T47D (cell line): ENCODE data around the gene AAMP.

ENCODE experiments used
- DNase-seq, 2 experiments: peaks; one replicate each; pipeline versions ENCODE4 v3.0.0 to v3.0.0-alpha.2; 2011 to 2012; ENCODE audit warnings: low read depth in 1 of 2, low spot score in 1 of 2
- JUND ChIP-seq: IDR thresholded peaks from 2 replicates; pipeline ENCODE4 v1.6.1; 2012; ENCODE audit warnings: low read depth
- in situ Hi-C: cut with HindIII; loops from 2 replicates; pipeline ENCODE4 v1.10.0; 2016; ENCODE audit warnings: low sequenced_read_pairs, low pct_unique_long_range_greater_than_20kb

Gene AAMP

DNA sequence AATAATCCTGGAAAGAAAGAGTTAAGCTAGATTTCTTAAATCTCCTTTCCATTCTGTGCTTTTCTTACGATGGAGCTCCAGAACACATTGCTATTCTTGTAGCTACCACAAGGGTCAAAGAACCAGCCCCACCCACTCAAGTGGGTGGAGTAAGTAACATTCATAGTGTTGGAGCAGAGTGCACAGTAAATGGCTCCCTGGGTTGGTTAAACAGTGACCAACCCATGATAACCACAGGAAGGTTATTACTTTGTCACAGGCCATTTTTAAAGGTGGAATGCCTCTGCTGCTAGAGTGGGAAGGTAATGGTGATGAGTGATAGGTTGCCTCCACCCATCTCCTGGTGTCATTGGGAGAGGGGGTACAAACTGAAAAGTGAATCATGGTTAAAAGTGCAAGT is 39.1 kb downstream of the AAMP start:
- no peak for TF ChIP-seq JUND
- in situ Hi-C loops = no loop called here
- no peak for DNase-seq

DNA sequence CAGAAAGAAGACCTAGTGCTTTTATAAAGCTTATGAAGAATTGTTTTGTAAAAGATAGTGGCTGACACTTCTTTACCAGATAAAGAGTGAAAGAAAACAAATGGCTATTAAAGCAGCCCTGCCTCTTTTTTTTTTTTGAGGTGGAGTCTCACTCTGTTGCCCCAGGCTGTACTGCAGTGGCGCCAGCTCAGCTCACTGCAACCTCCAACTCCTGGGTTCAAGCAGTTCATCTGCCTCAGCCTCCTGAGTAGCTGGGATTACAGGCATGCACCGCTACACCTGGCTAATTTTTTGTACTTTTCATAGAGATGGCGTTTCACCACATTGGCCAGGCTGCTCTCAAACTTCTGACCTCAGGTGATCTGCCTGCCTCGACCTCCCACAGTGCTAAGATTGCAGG is 40.1 kb downstream of the AAMP start:
- no peak for DNase-seq
- in situ Hi-C loops = no loop called here
- TF ChIP-seq JUND = no peak

DNA sequence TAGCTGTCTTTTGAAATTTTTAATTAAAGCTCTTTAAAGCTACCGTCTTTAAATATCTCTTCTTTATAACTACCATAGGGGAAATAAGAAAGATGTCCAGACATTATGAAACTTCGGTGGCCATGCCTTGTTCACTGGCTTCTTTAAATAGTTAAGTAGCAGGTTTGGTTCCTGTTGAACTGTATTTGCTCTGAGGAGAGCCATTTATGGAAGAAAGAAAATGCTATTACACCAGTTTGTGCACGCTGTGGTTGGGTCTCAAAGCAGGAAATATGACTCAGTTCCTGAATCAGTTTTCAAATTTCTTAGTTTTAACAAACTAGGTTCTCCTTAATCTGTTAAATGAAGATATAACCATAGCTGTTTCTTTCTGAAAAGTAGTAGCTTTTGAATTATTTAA is 40.7 kb downstream of the AAMP start:
- in situ Hi-C loops = no loop called here
- no peak for TF ChIP-seq JUND
- no peak for DNase-seq

DNA sequence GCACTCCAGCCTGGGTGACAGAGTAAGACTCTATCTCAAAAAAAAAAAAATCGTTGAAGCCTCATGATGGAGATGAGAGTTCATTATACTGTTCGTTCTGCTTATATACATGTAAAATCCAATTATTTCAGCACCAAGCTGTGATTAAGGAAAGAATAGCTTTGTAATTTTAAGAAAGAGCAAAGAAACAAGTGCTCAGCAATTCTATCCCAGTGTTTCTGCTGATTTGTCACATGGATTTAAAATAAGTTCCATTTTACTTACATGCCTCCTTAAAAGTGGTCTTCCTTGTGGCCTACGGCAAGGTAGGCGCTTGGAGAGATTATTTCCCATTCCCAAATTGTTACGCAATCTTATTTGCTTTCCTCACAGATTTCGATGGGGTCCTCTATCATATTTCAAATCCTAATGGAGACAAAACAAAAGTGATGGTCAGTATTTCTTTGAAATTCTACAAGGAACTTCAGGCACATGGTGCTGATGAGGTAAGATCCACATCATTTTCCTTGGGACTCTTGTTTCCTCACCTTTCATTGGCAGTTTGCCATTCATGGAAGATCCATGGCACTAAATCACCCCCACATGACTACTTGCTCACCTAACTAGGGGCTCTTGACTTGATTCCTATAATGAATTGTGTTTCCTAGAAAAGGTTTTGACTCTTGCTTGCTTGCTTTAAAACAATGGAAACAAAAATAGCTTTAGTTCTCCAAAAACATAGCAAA is 41.4 kb downstream of the AAMP start:
- in situ Hi-C loops = no loop called here
- DNase-seq = no peak
- TF ChIP-seq JUND = no peak

DNA sequence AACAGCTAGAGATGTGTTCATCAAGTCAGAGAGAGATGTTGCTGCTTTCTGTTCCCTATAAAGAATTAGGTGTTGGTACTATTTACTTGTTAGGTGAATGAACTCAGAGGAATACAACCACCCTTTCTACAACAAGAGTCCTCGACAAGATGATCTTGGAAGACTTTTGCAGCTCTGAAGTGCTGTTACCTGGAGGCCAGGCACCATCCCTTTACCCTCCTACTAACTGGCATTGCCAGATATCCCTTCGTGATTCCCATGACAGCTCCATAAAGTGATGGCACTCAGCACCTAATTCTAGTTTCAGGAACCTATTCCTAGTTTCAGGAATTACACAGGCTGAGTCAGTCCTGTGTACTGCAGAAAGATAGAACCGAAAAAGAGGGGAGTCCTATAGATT is 43.0 kb downstream of the AAMP start:
- TF ChIP-seq JUND = no peak
- DNase-seq = no peak
- in situ Hi-C loops = no loop called here

DNA sequence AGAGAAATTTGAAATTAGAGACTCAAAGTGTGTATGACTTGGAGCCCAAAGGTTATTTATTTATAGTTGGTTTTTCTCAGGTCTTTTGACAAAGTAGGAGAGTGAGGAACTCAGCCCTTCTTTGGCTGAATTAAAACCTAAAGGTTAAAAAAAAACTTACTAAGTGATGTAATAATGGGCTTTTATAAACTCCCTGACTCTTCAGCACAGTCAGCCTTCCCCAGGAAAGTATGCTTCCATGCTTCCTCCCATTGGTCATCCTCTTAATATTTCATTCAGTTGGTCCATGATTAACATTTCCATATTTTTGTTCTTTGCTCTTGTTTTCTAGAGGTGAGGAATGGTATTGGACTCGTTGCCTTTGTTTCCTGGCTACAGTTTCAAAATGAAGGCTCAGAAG is 45.8 kb downstream of the AAMP start:
- TF ChIP-seq JUND = no peak
- in situ Hi-C loops = no loop called here
- DNase-seq = no peak

DNA sequence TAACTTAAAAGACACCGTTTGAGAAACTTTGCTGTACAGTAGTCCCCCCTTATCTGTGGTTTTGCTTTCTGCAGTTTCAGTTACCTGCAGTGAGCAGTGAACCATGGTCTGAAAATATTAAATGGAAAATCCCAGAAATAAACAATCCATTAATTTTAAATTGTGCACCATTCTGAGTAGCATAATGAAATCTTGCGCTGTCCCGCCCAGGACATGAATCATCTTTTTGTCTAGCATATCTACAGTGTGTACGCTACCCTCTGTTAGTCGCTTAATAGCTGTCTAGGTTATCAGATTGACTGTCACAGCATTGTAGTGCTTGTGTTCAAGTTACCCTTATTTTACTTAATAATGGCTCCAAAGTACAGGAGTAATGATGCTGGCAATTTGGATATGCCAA is 46.9 kb downstream of the AAMP start:
- in situ Hi-C loops = no loop called here
- DNase-seq = no peak
- TF ChIP-seq JUND = no peak

DNA sequence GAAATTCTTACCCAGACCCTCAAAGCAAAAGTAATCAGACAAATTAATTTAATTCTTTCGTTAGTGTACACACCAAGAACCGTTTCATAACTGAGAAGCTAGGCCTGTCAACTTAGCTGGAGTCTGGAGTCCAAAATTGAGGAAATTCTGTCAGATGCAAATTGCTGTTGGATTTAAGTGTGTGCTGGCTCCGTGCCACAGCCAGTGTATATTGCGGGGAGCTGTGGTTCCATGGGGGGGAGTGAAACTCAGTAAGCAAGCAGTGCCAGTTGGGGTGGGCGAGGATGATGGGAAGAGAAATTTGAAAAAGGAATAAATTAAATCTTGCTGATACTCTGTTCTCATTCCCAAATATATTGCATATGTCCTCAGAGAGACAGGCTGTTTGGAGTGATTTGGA is 48.9 kb downstream of the AAMP start:
- DNase-seq = no peak
- in situ Hi-C loops = no loop called here
- no peak for TF ChIP-seq JUND

DNA sequence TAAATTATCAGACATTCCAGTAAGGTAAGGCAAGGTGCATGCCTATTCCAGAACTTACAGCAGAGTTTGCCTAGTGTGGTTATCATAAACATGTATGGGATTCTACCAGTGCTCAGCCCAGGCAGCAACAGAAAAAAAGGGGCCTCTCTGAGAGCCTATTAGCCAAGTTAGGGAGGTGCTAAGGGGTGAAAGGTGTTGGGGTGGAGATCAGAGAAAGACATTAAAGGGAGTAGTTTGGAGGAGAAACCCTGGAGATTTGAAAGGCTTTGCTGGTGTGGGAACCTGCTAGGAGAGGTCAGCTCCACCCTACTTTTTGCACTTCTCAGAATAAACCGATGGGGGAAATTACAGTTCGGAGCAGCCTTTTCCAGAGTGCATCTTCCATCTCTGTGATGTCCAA is 50.0 kb downstream of the AAMP start:
- in situ Hi-C loops = no loop called here
- DNase-seq = no peak
- no peak for TF ChIP-seq JUND

DNA sequence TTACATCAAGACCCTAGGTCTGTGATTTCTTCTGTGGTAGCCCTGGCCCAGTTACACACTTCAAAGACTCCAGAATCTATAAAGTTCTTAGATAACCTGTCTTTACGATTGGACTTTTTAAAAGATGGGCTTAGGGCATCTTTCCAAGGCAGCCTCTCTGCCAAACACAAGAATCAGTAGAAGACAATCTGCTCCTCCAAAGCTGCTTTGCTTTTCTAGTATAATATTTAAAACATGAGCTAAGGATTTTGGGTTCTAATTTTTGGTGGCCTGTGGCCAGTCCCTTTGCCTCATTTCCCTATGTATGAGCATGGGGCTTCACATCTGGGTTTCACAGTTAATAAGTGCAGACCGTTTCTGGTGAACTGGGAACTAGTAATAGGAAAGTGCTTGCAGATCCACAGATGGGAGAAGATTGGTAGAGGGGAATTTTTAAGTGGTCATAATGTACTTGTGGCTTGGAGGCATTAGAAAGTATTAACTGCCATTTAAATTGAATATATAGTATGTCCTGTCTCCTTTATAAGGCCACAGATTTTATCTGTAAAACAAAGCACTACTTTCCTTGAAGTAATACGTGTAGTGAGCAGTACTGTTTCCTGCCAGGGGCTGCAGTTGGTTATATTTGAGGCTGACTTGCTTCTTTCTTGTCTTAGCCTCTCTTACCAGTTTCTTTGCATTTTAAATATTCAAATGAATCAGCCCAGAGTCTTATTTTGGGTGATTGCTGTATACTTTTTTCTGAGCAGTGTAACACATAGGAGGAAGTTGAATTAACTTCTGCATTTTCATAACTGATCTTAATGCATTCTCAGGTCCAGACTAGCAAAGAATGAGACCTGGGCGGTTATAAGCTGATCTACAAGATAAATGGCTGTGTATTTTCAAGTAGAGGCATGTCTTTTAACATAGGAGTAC is 51.4 kb downstream of the AAMP start:
- DNase-seq = peak in 1 of 2 experiments; percentile 41
- in situ Hi-C loops = no loop called here
- no peak for TF ChIP-seq JUND

DNA sequence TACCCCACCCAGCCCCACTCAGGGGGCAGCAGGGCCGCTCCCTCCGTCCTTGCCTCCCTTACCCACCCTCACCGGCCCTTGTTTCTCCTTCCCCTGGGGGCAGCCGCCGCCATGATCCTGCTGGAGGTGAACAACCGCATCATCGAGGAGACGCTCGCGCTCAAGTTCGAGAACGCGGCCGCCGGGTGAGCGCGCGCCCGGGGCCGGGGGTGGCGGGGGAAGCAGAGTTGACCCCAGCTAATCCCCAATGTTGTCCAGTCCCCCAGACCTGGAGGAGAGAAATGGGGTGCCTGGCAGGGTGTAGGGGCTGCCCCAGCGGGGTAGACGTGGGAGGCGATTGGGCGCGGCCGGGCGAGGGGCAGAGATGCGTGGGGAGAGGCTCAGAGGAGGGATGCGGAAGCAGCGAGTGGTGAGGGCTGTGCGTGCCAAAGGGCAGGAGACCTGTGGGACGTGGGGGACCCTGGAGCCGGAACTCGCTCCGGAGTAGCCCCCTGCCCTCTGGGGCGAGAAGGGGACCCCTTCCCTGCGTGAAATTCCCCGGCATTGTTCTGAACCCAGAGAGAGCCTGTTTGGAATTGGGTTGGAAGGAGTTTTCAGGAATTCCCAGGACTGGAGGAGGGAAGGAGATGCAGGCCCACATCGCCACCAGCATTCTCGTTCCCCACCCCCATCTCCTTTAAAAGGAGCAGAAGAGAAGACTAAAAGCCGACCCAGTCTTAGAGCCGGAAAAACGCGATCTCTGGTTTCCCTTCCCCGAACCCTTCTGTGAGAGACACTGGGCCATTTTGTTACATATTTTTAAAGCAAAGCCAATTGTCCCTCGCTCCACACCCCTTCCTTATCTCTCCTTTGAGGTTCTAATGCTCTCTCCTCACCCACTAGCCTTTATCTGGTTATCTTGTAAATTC is 52.3 kb downstream of the AAMP start:
- peak in 1 of 2 experiments; percentile 38 for DNase-seq
- in situ Hi-C loops = no loop called here
- no peak for TF ChIP-seq JUND

DNA sequence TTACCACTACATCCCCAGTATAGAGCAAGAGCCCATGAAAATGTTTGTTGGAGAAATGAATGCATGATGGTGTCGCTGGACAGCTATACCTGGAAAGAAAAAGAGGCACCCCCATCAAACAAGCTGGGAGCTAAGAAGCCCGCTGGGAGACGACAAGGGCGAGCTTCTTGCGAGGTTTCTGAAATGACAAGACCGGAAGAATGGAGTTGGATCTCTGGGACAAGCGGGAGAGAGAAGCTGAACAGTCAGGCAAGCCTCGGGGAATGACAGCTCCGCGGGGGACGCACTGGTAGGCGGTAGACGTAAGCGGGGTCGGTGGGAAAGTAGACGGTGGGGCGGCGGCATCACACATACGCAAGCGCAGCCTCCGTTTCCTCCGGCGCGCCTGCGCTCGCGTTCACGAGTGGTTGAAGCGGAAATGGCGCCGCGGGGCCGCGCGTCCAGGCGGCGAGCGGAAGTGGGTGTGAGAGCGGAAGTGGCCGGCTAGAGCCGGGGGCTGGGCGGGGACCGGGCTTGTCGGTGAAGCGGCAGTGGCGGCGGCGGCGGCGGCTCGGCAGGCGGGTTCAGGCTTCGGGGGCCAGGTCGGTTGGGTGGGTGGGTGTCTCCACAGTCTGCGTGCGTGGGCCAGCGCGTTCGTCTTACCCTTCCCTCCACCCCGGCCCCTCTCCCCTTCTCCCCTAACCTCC is 53.1 kb downstream of the AAMP start, which contains the start of gene ARPC2:
ARPC2 (plus strand) TSS at position 516 of the 686 bp plus-strand sequence. CDS start 282 bp downstream, outside the sequence.
- in situ Hi-C loops = no loop called here
- DNase-seq = peak; percentile 71 to 91
- no peak for TF ChIP-seq JUND
